Measurements from ENCODE around the gene ADCY5. TPM values are rescaled to one million over a fixed set of nuclear protein-coding genes. Genes with fewer than 3 reads are reported as not detected.

ADCY5 gene
- total RNA-seq, 2 donors from 2014 or later, result 3.9 to 5.2 TPM

DNA sequence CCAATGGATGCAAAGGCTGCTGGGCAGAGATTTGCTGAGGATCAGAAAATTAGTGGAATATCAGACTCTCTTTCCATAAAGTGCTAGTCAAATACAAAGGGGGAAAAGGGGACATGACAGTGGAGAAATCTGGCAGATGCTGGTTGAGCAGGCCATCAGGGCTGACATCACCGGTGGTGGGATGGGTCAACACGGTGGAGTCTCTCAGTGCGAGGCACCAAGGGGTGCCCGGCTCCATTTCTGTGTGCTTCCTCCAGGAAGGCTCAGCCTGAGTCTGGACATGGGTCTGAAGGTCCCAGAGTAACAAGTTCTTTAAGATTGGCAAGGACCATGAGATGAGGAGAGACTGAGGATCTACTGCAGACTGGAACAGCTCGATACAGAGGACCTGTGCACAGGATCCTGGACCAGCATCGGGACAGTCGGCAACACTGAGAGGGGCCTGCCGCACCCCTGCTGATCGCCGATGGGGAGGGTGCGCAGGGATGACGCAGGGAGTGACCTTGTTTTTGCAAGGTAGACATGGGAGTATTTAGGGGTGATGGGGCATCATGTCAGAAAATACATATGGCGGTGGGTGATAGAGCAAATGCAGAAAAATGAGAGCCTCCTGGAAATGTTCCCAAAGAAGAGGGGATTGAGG, 154.5 kb downstream of the ADCY5 start:
- no peak overlapping the region for H3K9ac ChIP-seq (ENCODE audit: extremely low read depth, low read length, poor library complexity, severe bottlenecking)
- TF ChIP-seq, protein P1, sequence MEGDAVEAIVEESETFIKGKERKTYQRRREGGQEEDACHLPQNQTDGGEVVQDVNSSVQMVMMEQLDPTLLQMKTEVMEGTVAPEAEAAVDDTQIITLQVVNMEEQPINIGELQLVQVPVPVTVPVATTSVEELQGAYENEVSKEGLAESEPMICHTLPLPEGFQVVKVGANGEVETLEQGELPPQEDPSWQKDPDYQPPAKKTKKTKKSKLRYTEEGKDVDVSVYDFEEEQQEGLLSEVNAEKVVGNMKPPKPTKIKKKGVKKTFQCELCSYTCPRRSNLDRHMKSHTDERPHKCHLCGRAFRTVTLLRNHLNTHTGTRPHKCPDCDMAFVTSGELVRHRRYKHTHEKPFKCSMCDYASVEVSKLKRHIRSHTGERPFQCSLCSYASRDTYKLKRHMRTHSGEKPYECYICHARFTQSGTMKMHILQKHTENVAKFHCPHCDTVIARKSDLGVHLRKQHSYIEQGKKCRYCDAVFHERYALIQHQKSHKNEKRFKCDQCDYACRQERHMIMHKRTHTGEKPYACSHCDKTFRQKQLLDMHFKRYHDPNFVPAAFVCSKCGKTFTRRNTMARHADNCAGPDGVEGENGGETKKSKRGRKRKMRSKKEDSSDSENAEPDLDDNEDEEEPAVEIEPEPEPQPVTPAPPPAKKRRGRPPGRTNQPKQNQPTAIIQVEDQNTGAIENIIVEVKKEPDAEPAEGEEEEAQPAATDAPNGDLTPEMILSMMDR (conservative IDR thresholded peaks at IDR 0.05), result no peak
- WGBS, 2 experiments (ENCODE audit: insufficient coverage in 1 of 2, insufficient read length in 1 of 2), result 95 to 98% methylated on average over 10 to 13 of the region's 13 CpGs
- Mint-ChIP-seq H3K27me3 (ENCODE audit: insufficient read depth) (no peaks in the 10 kb centered on the region), H3K27ac (no peak overlapping the region), H3K9me3 (no peaks in the 10 kb centered on the region), H3K4me1 (no peaks in the 10 kb centered on the region), H3K4me3 (no peak overlapping the region), H3K36me3 (ENCODE audit: low read depth) (peaks cover 48% of the 10 kb centered on the region)
- no peaks in the 10 kb centered on the region for H3K27me3 ChIP-seq (ENCODE audit: control insufficient read depth, insufficient read depth, low read length, poor library complexity, severe bottlenecking)
- no peaks in the 10 kb centered on the region for H3K36me3 ChIP-seq (ENCODE audit: control insufficient read depth, insufficient read depth, low read length)
- H3K27ac ChIP-seq (ENCODE audit: low read depth, low read length), result no peak overlapping the region
- H3K4me3 ChIP-seq (ENCODE audit: low read length), result no peak overlapping the region
- no peaks in the 10 kb centered on the region for H3K4me1 ChIP-seq (ENCODE audit: control insufficient read depth, insufficient read depth, low read length)
- peaks cover 6% of the 10 kb centered on the region for H3K9me3 ChIP-seq (ENCODE audit: control insufficient read depth, low read length)
- DNase-seq, result no peak

DNA sequence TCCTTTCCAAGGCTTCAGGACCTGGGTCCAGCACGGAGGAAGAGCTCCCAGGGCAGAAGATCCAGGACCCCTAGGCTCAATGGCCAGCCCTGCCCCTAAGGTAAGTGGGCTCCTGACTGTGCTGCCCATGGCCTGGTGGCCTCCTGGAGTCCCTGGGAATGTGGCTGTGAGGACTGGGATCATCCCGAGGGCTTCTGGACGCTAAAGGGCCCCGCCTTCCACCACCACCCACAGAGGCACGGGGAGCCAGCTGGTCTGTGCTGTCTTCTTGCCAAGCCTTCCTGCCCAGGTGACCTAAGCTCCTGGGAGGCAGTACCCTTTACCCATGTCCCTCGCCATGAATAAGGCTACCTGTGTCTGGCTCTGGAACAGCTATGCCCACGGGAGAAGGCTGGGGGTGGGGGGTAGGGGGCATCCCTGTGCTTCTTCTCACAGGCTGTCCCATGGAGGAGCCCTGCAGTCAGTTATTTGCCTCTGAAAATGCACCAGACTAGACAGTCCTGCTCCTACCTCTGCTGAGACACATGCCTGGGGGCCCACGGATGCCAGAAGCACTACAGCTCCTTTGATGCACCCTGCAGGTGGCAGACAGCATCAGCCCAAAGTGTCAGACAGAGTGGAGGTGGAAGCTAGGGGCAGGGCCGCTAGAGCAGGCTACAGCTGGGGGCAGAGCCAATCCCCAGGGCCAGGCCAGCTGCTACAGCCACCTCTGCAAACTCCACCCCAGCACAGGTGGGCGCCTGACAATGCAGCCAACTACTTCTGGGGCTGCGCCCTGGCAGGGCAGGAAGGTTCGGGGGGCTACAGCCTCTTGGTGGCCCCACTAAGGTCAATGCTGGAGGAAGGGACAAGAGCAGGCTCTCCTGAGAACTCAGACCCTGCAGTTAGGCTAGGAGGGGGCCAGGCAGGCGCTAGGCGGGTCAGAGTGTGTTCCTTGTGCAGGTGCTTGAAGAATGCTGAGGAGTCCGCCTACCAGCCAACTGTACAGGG, 156.3 kb downstream of the ADCY5 start:
- 72 to 80% methylated on average over 6 to 15 of the region's 15 CpGs for WGBS, 2 experiments (ENCODE audit: insufficient coverage in 1 of 2, insufficient read length in 1 of 2)

DNA sequence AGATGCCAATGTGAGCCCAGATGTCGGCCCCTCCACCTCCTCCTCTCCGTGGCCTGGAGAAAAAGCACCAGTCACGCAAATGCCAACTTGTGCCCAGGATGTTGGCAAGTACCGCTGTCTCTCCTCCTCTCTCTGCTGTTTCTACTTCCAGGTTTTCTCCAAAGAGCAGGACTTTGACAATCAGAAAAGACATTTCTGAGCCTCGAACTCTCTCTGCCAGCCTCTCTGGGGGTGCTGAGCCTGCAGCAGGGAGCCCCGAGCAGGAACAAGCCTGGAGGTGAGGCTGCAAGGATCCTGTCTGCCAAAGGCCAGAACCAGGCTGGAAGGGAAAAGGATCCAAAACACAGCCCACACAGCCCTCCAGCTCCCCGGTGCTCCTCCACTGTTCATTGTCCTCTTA, 157.5 kb downstream of the ADCY5 start:
- no peak overlapping the region for H3K4me3 Mint-ChIP-seq
- Histone ChIP-seq H3K36me3 (ENCODE audit: control insufficient read depth, insufficient read depth, low read length) (no peaks in the 10 kb centered on the region), H3K9me3 (ENCODE audit: control insufficient read depth, low read length) (peaks cover 6% of the 10 kb centered on the region), H3K27me3 (ENCODE audit: control insufficient read depth, insufficient read depth, low read length, poor library complexity, severe bottlenecking) (no peaks in the 10 kb centered on the region), H3K4me1 (ENCODE audit: control insufficient read depth, insufficient read depth, low read length) (no peaks in the 10 kb centered on the region), H3K4me3 (ENCODE audit: low read length) (no peak overlapping the region), H3K9ac (ENCODE audit: extremely low read depth, low read length, poor library complexity, severe bottlenecking) (no peak overlapping the region), H3K27ac (ENCODE audit: low read depth, low read length) (no peak overlapping the region)
- H3K27ac Mint-ChIP-seq, result no peak overlapping the region
- H3K9me3 Mint-ChIP-seq, result no peaks in the 10 kb centered on the region
- WGBS, 2 experiments (ENCODE audit: insufficient coverage in 1 of 2, insufficient read length in 1 of 2), result 85 to 87% methylated on average over 5 to 7 of the region's 7 CpGs
- peaks cover 48% of the 10 kb centered on the region for H3K36me3 Mint-ChIP-seq (ENCODE audit: low read depth)
- no peaks in the 10 kb centered on the region for H3K4me1 Mint-ChIP-seq
- H3K27me3 Mint-ChIP-seq (ENCODE audit: insufficient read depth), result no peaks in the 10 kb centered on the region
- peak; percentile 29 for DNase-seq
- TF ChIP-seq, protein P1 (conservative IDR thresholded peaks at IDR 0.05), result no peak

More for the DNA sequence above, 156.3 kb downstream of the ADCY5 start:
- Histone ChIP-seq H3K4me1 (ENCODE audit: control insufficient read depth, insufficient read depth, low read length) (no peaks in the 10 kb centered on the region), H3K9ac (ENCODE audit: extremely low read depth, low read length, poor library complexity, severe bottlenecking) (no peak overlapping the region), H3K9me3 (ENCODE audit: control insufficient read depth, low read length) (peaks cover 6% of the 10 kb centered on the region), H3K36me3 (ENCODE audit: control insufficient read depth, insufficient read depth, low read length) (no peaks in the 10 kb centered on the region), H3K4me3 (ENCODE audit: low read length) (no peak overlapping the region), H3K27me3 (ENCODE audit: control insufficient read depth, insufficient read depth, low read length, poor library complexity, severe bottlenecking) (no peaks in the 10 kb centered on the region), H3K27ac (ENCODE audit: low read depth, low read length) (no peak overlapping the region)
- no peaks in the 10 kb centered on the region for H3K27me3 Mint-ChIP-seq (ENCODE audit: insufficient read depth)
- peak; percentile 80 for DNase-seq
- H3K9me3 Mint-ChIP-seq, result no peaks in the 10 kb centered on the region
- TF ChIP-seq, protein P1 (conservative IDR thresholded peaks at IDR 0.05), result no peak
- peaks cover 48% of the 10 kb centered on the region for H3K36me3 Mint-ChIP-seq (ENCODE audit: low read depth)
- no peak overlapping the region for H3K27ac Mint-ChIP-seq
- no peak overlapping the region for H3K4me3 Mint-ChIP-seq
- no peaks in the 10 kb centered on the region for H3K4me1 Mint-ChIP-seq
